Astrocyte (in vitro differentiated cells and primary cell): Measurements from ENCODE around the gene FAM135A. TPM values are rescaled to one million over a fixed set of nuclear protein-coding genes. Genes with fewer than 3 reads are reported as not detected.

ENCODE experiments used
- DNase-seq: peaks from one replicate; pipeline ENCODE4 v3.0.0-alpha.2; 2010; ENCODE audit warnings: low read depth
- FAIRE-seq: peaks from 2 replicates; lab custom pipeline; 2011; peaks lifted over from hg19 to GRCh38; lab: Jason Lieb, UNC
- H2AFZ ChIP-seq: 2 replicates; pipeline ENCODE4 v1.6.0; 2012; ENCODE audit warnings: low read depth, low read length, inconsistent platforms
- H3K27ac ChIP-seq: 2 replicates; pipeline ENCODE4 v1.5.1; 2011; ENCODE audit warnings: low read depth, low read length, inconsistent platforms
- H3K27me3 ChIP-seq: 2 replicates; pipeline ENCODE4 v1.6.0; 2011; ENCODE audit warnings: low read length, inconsistent platforms; ENCODE audit not compliant: insufficient read depth
- H3K36me3 ChIP-seq: 2 replicates; pipeline ENCODE4 v1.5.1; 2011; ENCODE audit warnings: low read length, inconsistent platforms; ENCODE audit not compliant: insufficient read depth
- H3K4me1 ChIP-seq: 2 replicates; pipeline ENCODE4 v1.5.1; 2011; ENCODE audit warnings: low read length, inconsistent platforms; ENCODE audit not compliant: insufficient read depth
- H3K4me2 ChIP-seq: 2 replicates; pipeline ENCODE4 v1.6.0; 2012; ENCODE audit warnings: low read length, inconsistent platforms
- H3K4me3 ChIP-seq: 2 replicates; pipeline ENCODE4 v1.5.1; 2011; ENCODE audit warnings: low read depth, mild to moderate bottlenecking, low read length, inconsistent platforms; ENCODE audit not compliant: insufficient read depth
- H3K79me2 ChIP-seq: 2 replicates; pipeline ENCODE4 v1.6.0; 2012; ENCODE audit warnings: mild to moderate bottlenecking, low read length, inconsistent platforms; ENCODE audit not compliant: insufficient read depth
- H3K9ac ChIP-seq: 2 replicates; pipeline ENCODE4 v1.6.0; 2012; ENCODE audit warnings: mild to moderate bottlenecking, low read length, inconsistent platforms
- H3K9me3 ChIP-seq: 2 replicates; pipeline ENCODE4 v1.5.1; 2012; ENCODE audit warnings: low read depth, mild to moderate bottlenecking, low read length, inconsistent platforms; ENCODE audit not compliant: insufficient read depth
- H4K20me1 ChIP-seq: 2 replicates; pipeline ENCODE4 v1.6.0; 2012; ENCODE audit warnings: low read length, inconsistent platforms; ENCODE audit not compliant: insufficient read depth
- H3K27ac Mint-ChIP-seq: one replicate; pipeline ENCODE4 v1.8.0; 2021; ENCODE audit warnings: mild to moderate bottlenecking, mixed read lengths; ENCODE audit not compliant: unreplicated experiment
- H3K27me3 Mint-ChIP-seq: one replicate; pipeline ENCODE4 v1.8.0; 2021; ENCODE audit warnings: low read depth, mixed read lengths; ENCODE audit not compliant: unreplicated experiment
- H3K36me3 Mint-ChIP-seq: one replicate; pipeline ENCODE4 v1.8.0; 2021; ENCODE audit warnings: low read depth, mixed read lengths; ENCODE audit not compliant: unreplicated experiment
- H3K4me1 Mint-ChIP-seq: one replicate; pipeline ENCODE4 v1.8.0; 2021; ENCODE audit warnings: low read depth, mixed read lengths; ENCODE audit not compliant: unreplicated experiment
- H3K4me3 Mint-ChIP-seq: one replicate; pipeline ENCODE4 v1.8.0; 2021; ENCODE audit warnings: mild to moderate bottlenecking, moderate library complexity, mixed read lengths; ENCODE audit not compliant: unreplicated experiment
- H3K9me3 Mint-ChIP-seq: one replicate; pipeline ENCODE4 v1.8.0; 2021; ENCODE audit warnings: mild to moderate bottlenecking, mixed read lengths; ENCODE audit not compliant: unreplicated experiment
- EZH2 ChIP-seq: IDR thresholded peaks from 2 replicates; pipeline ENCODE4 v1.6.1; 2012; ENCODE audit warnings: mild to moderate bottlenecking, low read length, inconsistent platforms; ENCODE audit not compliant: insufficient read depth
- total RNA-seq: library from RNA; stranded (reverse); gene quantifications from 2 replicates; pipeline ENCODE4 v1.2.1, GENCODE V29; 2021
- TF ChIP-seq, protein P1 (sequence below): IDR thresholded peaks from 2 replicates; pipeline ENCODE4 v1.5.1; 2011; ENCODE audit warnings: low read depth, mild to moderate bottlenecking, inconsistent platforms, low read length, moderate library complexity; ENCODE audit not compliant: insufficient read depth

Gene FAM135A
- total RNA-seq, 1 donor from 2014 or later = 10.0 TPM

GRCh38 chr6:70530023-70530422, 116.7 kb downstream of the FAM135A start:
- no peak overlapping the region for H2AFZ ChIP-seq
- H3K79me2 ChIP-seq = no peaks in the 10 kb centered on the region
- H3K36me3 Mint-ChIP-seq = no peaks in the 10 kb centered on the region
- no peak overlapping the region for H3K9ac ChIP-seq
- no peaks in the 10 kb centered on the region for H3K9me3 Mint-ChIP-seq
- no peaks in the 10 kb centered on the region for H3K4me1 Mint-ChIP-seq
- no peaks in the 10 kb centered on the region for H3K9me3 ChIP-seq
- H3K4me3 Mint-ChIP-seq = no peak overlapping the region
- no peaks in the 10 kb centered on the region for H3K36me3 ChIP-seq
- no peaks in the 10 kb centered on the region for H3K4me1 ChIP-seq
- H3K27me3 Mint-ChIP-seq = no peaks in the 10 kb centered on the region
- no peak overlapping the region for H3K4me2 ChIP-seq
- H3K4me3 ChIP-seq = no peak overlapping the region
- H3K27ac ChIP-seq = no peak overlapping the region
- DNase-seq (no peak), FAIRE-seq (no peak)
- no peaks in the 10 kb centered on the region for H4K20me1 ChIP-seq
- no peak overlapping the region for H3K27ac Mint-ChIP-seq
- TF ChIP-seq, protein P1, sequence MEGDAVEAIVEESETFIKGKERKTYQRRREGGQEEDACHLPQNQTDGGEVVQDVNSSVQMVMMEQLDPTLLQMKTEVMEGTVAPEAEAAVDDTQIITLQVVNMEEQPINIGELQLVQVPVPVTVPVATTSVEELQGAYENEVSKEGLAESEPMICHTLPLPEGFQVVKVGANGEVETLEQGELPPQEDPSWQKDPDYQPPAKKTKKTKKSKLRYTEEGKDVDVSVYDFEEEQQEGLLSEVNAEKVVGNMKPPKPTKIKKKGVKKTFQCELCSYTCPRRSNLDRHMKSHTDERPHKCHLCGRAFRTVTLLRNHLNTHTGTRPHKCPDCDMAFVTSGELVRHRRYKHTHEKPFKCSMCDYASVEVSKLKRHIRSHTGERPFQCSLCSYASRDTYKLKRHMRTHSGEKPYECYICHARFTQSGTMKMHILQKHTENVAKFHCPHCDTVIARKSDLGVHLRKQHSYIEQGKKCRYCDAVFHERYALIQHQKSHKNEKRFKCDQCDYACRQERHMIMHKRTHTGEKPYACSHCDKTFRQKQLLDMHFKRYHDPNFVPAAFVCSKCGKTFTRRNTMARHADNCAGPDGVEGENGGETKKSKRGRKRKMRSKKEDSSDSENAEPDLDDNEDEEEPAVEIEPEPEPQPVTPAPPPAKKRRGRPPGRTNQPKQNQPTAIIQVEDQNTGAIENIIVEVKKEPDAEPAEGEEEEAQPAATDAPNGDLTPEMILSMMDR = no peak
- no peak for TF ChIP-seq EZH2
- no peaks in the 10 kb centered on the region for H3K27me3 ChIP-seq

DNA sequence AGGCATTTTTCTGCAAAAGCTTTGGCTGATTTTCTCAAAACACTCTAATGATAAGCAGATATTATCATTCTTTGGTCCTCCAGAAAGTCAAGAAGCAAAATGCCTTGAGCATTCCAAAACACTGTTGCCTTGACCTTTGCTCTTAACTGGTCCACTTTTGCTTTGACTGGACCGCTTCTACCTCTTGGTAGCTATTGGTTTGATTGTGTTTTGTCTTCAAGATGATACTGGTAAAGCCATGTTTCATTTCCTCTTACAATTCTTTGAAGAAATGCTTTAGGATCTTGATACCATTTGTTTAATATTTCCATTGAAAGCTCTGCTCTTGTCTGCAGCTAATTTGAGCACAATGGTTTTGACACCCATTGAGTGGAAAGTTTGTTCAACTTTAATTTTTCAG, 117.8 kb downstream of the FAM135A start:
- H3K27me3 ChIP-seq = no peaks in the 10 kb centered on the region
- no peaks in the 10 kb centered on the region for H3K4me1 ChIP-seq
- H3K36me3 Mint-ChIP-seq = no peaks in the 10 kb centered on the region
- H3K27ac Mint-ChIP-seq = no peak overlapping the region
- H3K27me3 Mint-ChIP-seq = no peaks in the 10 kb centered on the region
- H3K79me2 ChIP-seq = no peaks in the 10 kb centered on the region
- no peak overlapping the region for H3K4me3 Mint-ChIP-seq
- no peaks in the 10 kb centered on the region for H3K9me3 Mint-ChIP-seq
- FAIRE-seq (no peak), DNase-seq (no peak)
- TF ChIP-seq, protein P1 = no peak
- H3K4me1 Mint-ChIP-seq = no peaks in the 10 kb centered on the region
- no peaks in the 10 kb centered on the region for H3K9me3 ChIP-seq
- no peak overlapping the region for H2AFZ ChIP-seq
- H3K9ac ChIP-seq = no peak overlapping the region
- no peaks in the 10 kb centered on the region for H3K36me3 ChIP-seq
- H3K27ac ChIP-seq = no peak overlapping the region
- no peak overlapping the region for H3K4me2 ChIP-seq
- H3K4me3 ChIP-seq = no peak overlapping the region
- H4K20me1 ChIP-seq = no peaks in the 10 kb centered on the region

DNA sequence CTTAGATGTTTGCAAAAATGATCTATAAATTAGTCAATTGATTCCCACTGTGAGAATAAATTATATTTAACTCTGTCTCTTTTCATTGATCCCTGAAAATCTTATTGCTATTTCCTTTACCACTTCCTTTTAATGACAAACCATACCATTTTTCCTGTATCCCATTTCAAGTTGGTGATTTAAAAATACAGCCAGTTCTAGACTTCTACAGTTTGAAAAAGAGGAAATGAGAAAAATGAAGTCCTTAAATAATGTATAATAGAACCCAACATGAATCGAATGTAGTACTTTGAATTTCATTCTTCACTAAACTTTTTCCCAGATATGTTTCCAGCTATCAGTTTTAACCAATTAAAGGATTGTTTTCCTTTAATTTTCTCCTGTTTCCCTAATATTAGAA, 124.0 kb downstream of the FAM135A start:
- no peak for FAIRE-seq

More for the DNA sequence above, 124.0 kb downstream of the FAM135A start:
- no peaks in the 10 kb centered on the region for H3K4me1 ChIP-seq
- TF ChIP-seq EZH2 = no peak
- TF ChIP-seq, protein P1 = no peak
- no peaks in the 10 kb centered on the region for H3K9me3 ChIP-seq
- no peaks in the 10 kb centered on the region for H4K20me1 ChIP-seq
- no peak overlapping the region for H3K4me3 ChIP-seq
- H3K4me2 ChIP-seq = no peak overlapping the region
- no peak overlapping the region for H2AFZ ChIP-seq
- no peaks in the 10 kb centered on the region for H3K27me3 ChIP-seq
- no peak overlapping the region for H3K9ac ChIP-seq
- H3K4me3 Mint-ChIP-seq = no peak overlapping the region
- H3K9me3 Mint-ChIP-seq = no peaks in the 10 kb centered on the region
- no peak overlapping the region for H3K27ac Mint-ChIP-seq
- no peaks in the 10 kb centered on the region for H3K79me2 ChIP-seq
- no peaks in the 10 kb centered on the region for H3K27me3 Mint-ChIP-seq
- no peaks in the 10 kb centered on the region for H3K4me1 Mint-ChIP-seq
- H3K36me3 ChIP-seq = no peaks in the 10 kb centered on the region
- H3K27ac ChIP-seq = no peak overlapping the region
- DNase-seq = no peak
- peaks cover 2% of the 10 kb centered on the region for H3K36me3 Mint-ChIP-seq
